Measurements from ENCODE around the gene PTH2R. TPM values are rescaled to one million over a fixed set of nuclear protein-coding genes. Genes with fewer than 3 reads are reported as not detected.

PTH2R gene
- total RNA-seq, 1 experiment from 2014 or later: 0.12 TPM

- TF ChIP-seq CTCF (IDR thresholded peaks at IDR 0.05 in 2 of 3, conservative IDR thresholded peaks at IDR 0.05 in 1 of 3; ENCODE audit: borderline replicate concordance in 1 of 3, insufficient read depth in 1 of 3, low read depth in 2 of 3, low read length in 2 of 3): no peak
Observed at GRCh38 chr2:208415255-208415654, 8.7 kb downstream of the PTH2R start (continued).

- H3K27ac ChIP-seq (ENCODE audit: low read depth, low read length): no peak overlapping the region
- H4K20me1 ChIP-seq (ENCODE audit: insufficient read depth): no peaks in the 10 kb centered on the region
- no peaks in the 10 kb centered on the region for H3K36me3 ChIP-seq (ENCODE audit: control insufficient read depth in 1 of 2, insufficient read depth in 2 of 2, low read length in 2 of 2)
- ATAC-seq (no peak), DNase-seq (ENCODE audit: low read depth, low spot score) (no peak)
- CTCF ChIA-PET: no interaction called here
- no peaks in the 10 kb centered on the region for H3K9me2 ChIP-seq (ENCODE audit: insufficient read depth)
- POLR2A ChIA-PET: no interaction called here
- no peak overlapping the region for H2AFZ ChIP-seq (ENCODE audit: low read depth, low read length, poor library complexity, severe bottlenecking)
- no peaks in the 10 kb centered on the region for H3K27me3 ChIP-seq (ENCODE audit: insufficient read depth, low read length)
- no peak overlapping the region for H3K4me2 ChIP-seq (ENCODE audit: low read length)
- H3K79me2 ChIP-seq (ENCODE audit: insufficient read depth, low read length): no peaks in the 10 kb centered on the region
- H3K4me1 ChIP-seq (ENCODE audit: control insufficient read depth in 1 of 2, insufficient read depth in 2 of 2, low read length in 2 of 2): no peaks in the 10 kb centered on the region
- no TSS peak for BruUV-seq (replicated peaks)
- intact Hi-C loops (cut with micrococcal nuclease): no loop called here
- no peak overlapping the region for H3K9ac ChIP-seq (ENCODE audit: low read length)
- TF ChIP-seq REST (IDR thresholded peaks at IDR 0.05; ENCODE audit: low read depth) (no peak), YY1 (IDR thresholded peaks at IDR 0.05; ENCODE audit: extremely low read depth, insufficient replicate concordance, low read depth, low read length) (no peak), FOSL1 (IDR thresholded peaks at IDR 0.05; ENCODE audit: low read depth) (no peak), CTCF (IDR thresholded peaks at IDR 0.05 in 2 of 3, conservative IDR thresholded peaks at IDR 0.05 in 1 of 3; ENCODE audit: borderline replicate concordance in 1 of 3, insufficient read depth in 1 of 3, low read depth in 2 of 3, low read length in 2 of 3) (no peak), ZFX (IDR thresholded peaks at IDR 0.05) (no peak), POLR2AphosphoS5 (IDR thresholded peaks at IDR 0.05; ENCODE audit: low read depth, low read length) (no peak), ATF3 (IDR thresholded peaks at IDR 0.05) (no peak), ZNF274 (IDR thresholded peaks at IDR 0.05; ENCODE audit: low read depth, low read length) (no peak), EGR1 (IDR thresholded peaks at IDR 0.05; ENCODE audit: low read depth) (no peak), CEBPB (IDR thresholded peaks at IDR 0.05; ENCODE audit: low read depth) (no peak), JUND (IDR thresholded peaks at IDR 0.05) (no peak)
- no peaks in the 10 kb centered on the region for H3K9me3 ChIP-seq (ENCODE audit: control insufficient read depth in 1 of 2, insufficient read depth in 1 of 2, low read depth in 1 of 2, low read length in 2 of 2)
- RAD21 ChIA-PET (ENCODE audit: low non-redundant PET in 1 of 2, low total read pairs in 2 of 2, uncharacterized antibody in 2 of 2, unreplicated experiment in 2 of 2): no interaction called here
- no peak overlapping the region for H3K4me3 ChIP-seq (replicated peaks in 1 of 2; ENCODE audit: low read depth in 1 of 2, low read length in 2 of 2)
Observed at GRCh38 chr2:208415897-208416296, 9.3 kb downstream of the PTH2R start.

Data from HCT116 (cell line).